PFSK-1 (cell line): ENCODE results near the gene SPTBN4.

ENCODE experiments used
- FOXP2 ChIP-seq: optimal IDR thresholded peaks from 2 replicates; pipeline ENCODE3; 2011; ENCODE audit warnings: borderline replicate concordance, control low read depth, inconsistent platforms; ENCODE audit not compliant: insufficient read depth; ENCODE audit errors: extremely low read length, extremely low read depth
- POLR2AphosphoS5 ChIP-seq: IDR thresholded peaks from 2 replicates; pipeline ENCODE4 v1.6.1; 2012; ENCODE audit warnings: low read depth, mild to moderate bottlenecking, control low read depth, low read length, moderate library complexity
- REST ChIP-seq, 2 experiments: IDR thresholded peaks; 2 replicates each; pipeline versions ENCODE4 v1.6.1 to v1.8.0; 2011 to 2012; ENCODE audit warnings: low read depth in 2 of 2, low read length in 2 of 2, control low read depth in 1 of 2, inconsistent platforms in 1 of 2, mild to moderate bottlenecking in 1 of 2, moderate library complexity in 1 of 2; ENCODE audit not compliant: insufficient read depth in 1 of 2
- SIN3A ChIP-seq: IDR thresholded peaks from 2 replicates; pipeline ENCODE4 v1.6.1; 2012; ENCODE audit warnings: mild to moderate bottlenecking, low read length, moderate library complexity, borderline replicate concordance; ENCODE audit not compliant: insufficient read depth
- TAF1 ChIP-seq: IDR thresholded peaks from 2 replicates; pipeline ENCODE4 v1.6.1; 2012; ENCODE audit warnings: low read length, control low read depth, borderline replicate concordance; ENCODE audit not compliant: insufficient read depth

Gene SPTBN4

GRCh38 chr19:40457048-40457447 lies 9.8 kb upstream of the SPTBN4 start:
- no peak for TF ChIP-seq FOXP2
- TF ChIP-seq REST (IDR thresholded peaks at IDR 0.05; ENCODE audit: insufficient read depth in 1 of 2, low read depth in 2 of 2, low read length in 2 of 2): no peak
- TF ChIP-seq TAF1: no peak
- no peak for TF ChIP-seq SIN3A
- no peak for TF ChIP-seq POLR2AphosphoS5

GRCh38 chr19:40457953-40458596 lies 8.7 kb upstream of the SPTBN4 start:
- TF ChIP-seq SIN3A: no peak
- TF ChIP-seq FOXP2: no peak
- TF ChIP-seq REST (IDR thresholded peaks at IDR 0.05; ENCODE audit: insufficient read depth in 1 of 2, low read depth in 2 of 2, low read length in 2 of 2): no peak
- TF ChIP-seq TAF1: no peak
- TF ChIP-seq POLR2AphosphoS5: no peak

GRCh38 chr19:40458597-40458974 lies 8.2 kb upstream of the SPTBN4 start:
- TF ChIP-seq POLR2AphosphoS5 (no peak), TAF1 (no peak), SIN3A (no peak), REST (IDR thresholded peaks at IDR 0.05; ENCODE audit: insufficient read depth in 1 of 2, low read depth in 2 of 2, low read length in 2 of 2) (no peak), FOXP2 (no peak)

- no peak for TF ChIP-seq TAF1
- TF ChIP-seq SIN3A: no peak
Observed at GRCh38 chr19:40460185-40460584, 6.6 kb upstream of the SPTBN4 start.

- no peak for TF ChIP-seq FOXP2
- TF ChIP-seq TAF1: no peak
- TF ChIP-seq SIN3A: no peak
- TF ChIP-seq REST (IDR thresholded peaks at IDR 0.05; ENCODE audit: insufficient read depth in 1 of 2, low read depth in 2 of 2, low read length in 2 of 2): no peak
- no peak for TF ChIP-seq POLR2AphosphoS5
Observed at GRCh38 chr19:40461669-40462221, 5.1 kb upstream of the SPTBN4 start.
